BLaER1 (cell line): Measurements from ENCODE around the gene DHTKD1.

Experiments used
- H3K27ac ChIP-seq: shearing (Covaris generic); formaldehyde crosslinking; 2 replicates; pipeline ENCODE4 v1.8.1; 2022
- H3K27me3 ChIP-seq: shearing (Covaris generic); formaldehyde crosslinking; 2 replicates; pipeline ENCODE4 v1.8.1; 2022
- H3K36me3 ChIP-seq: shearing (Covaris generic); formaldehyde crosslinking; 2 replicates; pipeline ENCODE4 v1.8.1; 2022
- H3K4me1 ChIP-seq: shearing (Covaris generic); formaldehyde crosslinking; 2 replicates; pipeline ENCODE4 v1.8.1; 2022
- H3K4me2 ChIP-seq: shearing (Covaris generic); formaldehyde crosslinking; 2 replicates; pipeline ENCODE4 v1.8.1; 2022
- H3K4me3 ChIP-seq: shearing (Covaris generic); formaldehyde crosslinking; 2 replicates; pipeline ENCODE4 v1.8.1; 2022
- H3K9ac ChIP-seq: shearing (Covaris generic); formaldehyde crosslinking; 2 replicates; pipeline ENCODE4 v1.8.1; 2022
- H3K9me3 ChIP-seq: shearing (Covaris generic); formaldehyde crosslinking; 2 replicates; pipeline ENCODE4 v1.8.1; 2022
- H4K20me1 ChIP-seq: shearing (Covaris generic); formaldehyde crosslinking; 2 replicates; pipeline ENCODE4 v1.8.1; 2022
- Cebpa-rat ChIP-seq: shearing (Covaris generic); IDR thresholded peaks from 2 replicates; pipeline ENCODE4 v1.8.1; 2022

The DHTKD1 gene

GRCh38 chr10:12130237-12130872 is 61.6 kb downstream of the DHTKD1 start:
- Histone ChIP-seq H3K36me3 (peaks cover 32% of the 10 kb centered on the region), H3K9me3 (no peaks in the 10 kb centered on the region), H3K27ac (peak overlapping the region; percentile 73), H3K27me3 (no peaks in the 10 kb centered on the region), H3K9ac (peak overlapping the region; percentile 82), H3K4me3 (peak overlapping the region; percentile 85), H3K4me2 (peak overlapping the region; percentile 93), H3K4me1 (peaks cover 10% of the 10 kb centered on the region), H4K20me1 (peaks cover 24% of the 10 kb centered on the region; the same call in 1 of the 2 replicates)
- TF ChIP-seq Cebpa-rat = no peak

GRCh38 chr10:12135631-12136030 is 66.9 kb downstream of the DHTKD1 start:
- Histone ChIP-seq H3K9me3 (no peaks in the 10 kb centered on the region), H4K20me1 (peaks cover 14% of the 10 kb centered on the region; the same call in 1 of the 2 replicates), H3K9ac (no peak overlapping the region), H3K4me3 (no peak overlapping the region), H3K4me2 (no peak overlapping the region), H3K36me3 (peaks cover 75% of the 10 kb centered on the region), H3K4me1 (peaks cover 7% of the 10 kb centered on the region), H3K27ac (no peak overlapping the region), H3K27me3 (no peaks in the 10 kb centered on the region)
- no peak for TF ChIP-seq Cebpa-rat

GRCh38 chr10:12140038-12140437 is 71.3 kb downstream of the DHTKD1 start:
- no peak overlapping the region for H3K4me2 ChIP-seq
- no peak for TF ChIP-seq Cebpa-rat
- H3K36me3 ChIP-seq = peaks cover 88% of the 10 kb centered on the region
- H3K9ac ChIP-seq = no peak overlapping the region
- H3K9me3 ChIP-seq = no peaks in the 10 kb centered on the region
- H4K20me1 ChIP-seq = no peaks in the 10 kb centered on the region
- no peaks in the 10 kb centered on the region for H3K4me1 ChIP-seq
- H3K27ac ChIP-seq = no peak overlapping the region
- no peaks in the 10 kb centered on the region for H3K27me3 ChIP-seq
- no peak overlapping the region for H3K4me3 ChIP-seq

GRCh38 chr10:12144538-12144937 is 75.8 kb downstream of the DHTKD1 start:
- no peak overlapping the region for H3K4me3 ChIP-seq
- H3K4me1 ChIP-seq = no peaks in the 10 kb centered on the region
- H3K9me3 ChIP-seq = no peaks in the 10 kb centered on the region
- H3K27me3 ChIP-seq = no peaks in the 10 kb centered on the region
- H3K27ac ChIP-seq = no peak overlapping the region
- no peak for TF ChIP-seq Cebpa-rat
- no peak overlapping the region for H3K9ac ChIP-seq
- H3K4me2 ChIP-seq = no peak overlapping the region
- peaks cover 84% of the 10 kb centered on the region for H3K36me3 ChIP-seq
- H4K20me1 ChIP-seq = no peaks in the 10 kb centered on the region

- no peaks in the 10 kb centered on the region for H4K20me1 ChIP-seq
- no peak overlapping the region for H3K4me2 ChIP-seq
- no peak overlapping the region for H3K4me3 ChIP-seq
- H3K27me3 ChIP-seq = no peaks in the 10 kb centered on the region
- TF ChIP-seq Cebpa-rat = no peak
- H3K36me3 ChIP-seq = peaks cover 73% of the 10 kb centered on the region
- no peak overlapping the region for H3K27ac ChIP-seq
- H3K4me1 ChIP-seq = no peaks in the 10 kb centered on the region
- no peak overlapping the region for H3K9ac ChIP-seq
- H3K9me3 ChIP-seq = no peaks in the 10 kb centered on the region
Measured at GRCh38 chr10:12150163-12150562, 81.4 kb downstream of the DHTKD1 start.

- no peaks in the 10 kb centered on the region for H3K4me1 ChIP-seq
- no peak overlapping the region for H3K4me2 ChIP-seq
- no peaks in the 10 kb centered on the region for H3K27me3 ChIP-seq
- no peak for TF ChIP-seq Cebpa-rat
- no peak overlapping the region for H3K27ac ChIP-seq
- no peak overlapping the region for H3K4me3 ChIP-seq
- H3K9ac ChIP-seq = no peak overlapping the region
- no peaks in the 10 kb centered on the region for H3K9me3 ChIP-seq
- H3K36me3 ChIP-seq = peaks cover 78% of the 10 kb centered on the region
- 0 out of 2 replicates have a peak, but pooled peaks cover 6% of the 10 kb centered on the region for H4K20me1 ChIP-seq
Measured at GRCh38 chr10:12154516-12154915, 85.8 kb downstream of the DHTKD1 start.

GRCh38 chr10:12156367-12157123 is 87.8 kb downstream of the DHTKD1 start:
- Histone ChIP-seq H4K20me1 (0 out of 2 replicates have a peak, but pooled peaks cover 6% of the 10 kb centered on the region), H3K4me2 (no peak overlapping the region), H3K9ac (no peak overlapping the region), H3K27me3 (no peaks in the 10 kb centered on the region), H3K4me1 (no peaks in the 10 kb centered on the region), H3K27ac (no peak overlapping the region), H3K4me3 (no peak overlapping the region), H3K9me3 (no peaks in the 10 kb centered on the region), H3K36me3 (peaks cover 77% of the 10 kb centered on the region)
- TF ChIP-seq Cebpa-rat = no peak

GRCh38 chr10:12158111-12158510 is 89.4 kb downstream of the DHTKD1 start:
- Histone ChIP-seq H3K4me2 (no peak overlapping the region), H3K4me3 (no peak overlapping the region), H3K36me3 (peaks cover 83% of the 10 kb centered on the region), H3K9ac (no peak overlapping the region), H3K27me3 (no peaks in the 10 kb centered on the region), H3K27ac (no peak overlapping the region), H3K9me3 (no peaks in the 10 kb centered on the region), H4K20me1 (0 out of 2 replicates have a peak, but pooled peaks cover 6% of the 10 kb centered on the region), H3K4me1 (no peaks in the 10 kb centered on the region)
- TF ChIP-seq Cebpa-rat = no peak

GRCh38 chr10:12160664-12161063 is 91.9 kb downstream of the DHTKD1 start:
- Histone ChIP-seq H3K4me2 (no peak overlapping the region), H3K27me3 (no peaks in the 10 kb centered on the region), H3K9me3 (no peaks in the 10 kb centered on the region), H3K4me3 (no peak overlapping the region), H4K20me1 (0 out of 2 replicates have a peak, but pooled peaks cover 2% of the 10 kb centered on the region), H3K27ac (no peak overlapping the region), H3K4me1 (no peaks in the 10 kb centered on the region), H3K9ac (no peak overlapping the region), H3K36me3 (peaks cover 88% of the 10 kb centered on the region)
- no peak for TF ChIP-seq Cebpa-rat

GRCh38 chr10:12162927-12163326 is 94.2 kb downstream of the DHTKD1 start:
- Histone ChIP-seq H3K4me3 (no peak overlapping the region), H3K36me3 (peaks cover 91% of the 10 kb centered on the region), H3K9ac (no peak overlapping the region), H3K4me2 (no peak overlapping the region), H4K20me1 (no peaks in the 10 kb centered on the region), H3K27ac (no peak overlapping the region), H3K27me3 (no peaks in the 10 kb centered on the region), H3K4me1 (no peaks in the 10 kb centered on the region), H3K9me3 (no peaks in the 10 kb centered on the region)
- TF ChIP-seq Cebpa-rat = no peak
